SU-DHL-6 (cell line): ENCODE results near the gene HMMR.

Experiments used
- H2AFZ ChIP-seq: fragments of 200-600 bp; sonication (generic); 2 replicates; pipeline ENCODE4 v1.6.1; 2014; ENCODE audit warnings: low read depth, mild to moderate bottlenecking, moderate library complexity, mixed read lengths, antibody characterized with exemption, low read length; ENCODE audit not compliant: severe bottlenecking
- H3F3A ChIP-seq: fragments of 200-600 bp; shearing (Covaris generic); 2 replicates; pipeline ENCODE4 v1.6.0; 2016; ENCODE audit warnings: antibody characterized with exemption, mild to moderate bottlenecking; ENCODE audit not compliant: insufficient read depth
- H3K27ac ChIP-seq: fragments of 200-600 bp; sonication (generic); 2 replicates; pipeline ENCODE4 v1.5.1; 2016; ENCODE audit warnings: low read depth, mild to moderate bottlenecking, low read length, moderate library complexity, mixed read lengths
- H3K27me3 ChIP-seq: fragments of 200-600 bp; sonication (generic), shearing (Covaris generic); 2 replicates; pipeline ENCODE4 v1.6.0; 2014; ENCODE audit warnings: mild to moderate bottlenecking, low read length
- H3K36me3 ChIP-seq: fragments of 200-600 bp; sonication (generic); 2 replicates; pipeline ENCODE4 v1.6.1; 2014; ENCODE audit warnings: mild to moderate bottlenecking, low read length, mixed read lengths
- H3K4me2 ChIP-seq: fragments of 300-600, 200-600 bp; shearing (Covaris generic), sonication (generic); 2 replicates; pipeline ENCODE4 v1.6.0; 2014; ENCODE audit warnings: low read length, low read depth, mild to moderate bottlenecking; ENCODE audit not compliant: poor library complexity, severe bottlenecking
- H3K4me3 ChIP-seq: fragments of 200-600 bp; sonication (generic); 2 replicates; pipeline ENCODE4 v1.5.1; 2014; ENCODE audit warnings: antibody characterized with exemption, low read length, mild to moderate bottlenecking, mixed read lengths; ENCODE audit not compliant: insufficient read depth, poor library complexity, severe bottlenecking
- H3K79me2 ChIP-seq: fragments of 200-600 bp; sonication (generic); 2 replicates; pipeline ENCODE4 v1.6.1; 2014; ENCODE audit warnings: mild to moderate bottlenecking, low read length, moderate library complexity; ENCODE audit not compliant: insufficient read depth
- H3K9ac ChIP-seq: fragments of 200-600 bp; sonication (generic); 2 replicates; pipeline ENCODE4 v1.7.0; 2014; ENCODE audit warnings: mild to moderate bottlenecking, low read length
- H3K9me2 ChIP-seq: fragments of 200-600 bp; sonication (generic); replicated peaks from 2 replicates; pipeline ENCODE4 v1.6.1; 2014; ENCODE audit warnings: low read length; ENCODE audit not compliant: insufficient read depth
- H3K9me3 ChIP-seq: fragments of 200-600 bp; sonication (generic); 2 replicates; pipeline ENCODE4 v1.6.1; 2014; ENCODE audit warnings: low read length, mixed read lengths; ENCODE audit not compliant: insufficient read depth
- H4K20me1 ChIP-seq: fragments of 200-600 bp; sonication (generic); 2 replicates; pipeline ENCODE4 v1.6.1; 2014; ENCODE audit warnings: low read depth, mild to moderate bottlenecking, antibody characterized with exemption, low read length, moderate library complexity, mixed read lengths
- CTCF ChIP-seq: fragments of 200-600 bp; sonication (generic); IDR thresholded peaks from one replicate; pipeline ENCODE4 v1.5.1; 2017; ENCODE audit warnings: antibody characterized with exemption, mild to moderate bottlenecking, low read length, moderate library complexity; ENCODE audit not compliant: insufficient read depth, poor library complexity, severe bottlenecking
- EZH2phosphoT487 ChIP-seq: fragments of 200-600 bp; sonication (generic), shearing (Covaris generic); conservative IDR thresholded peaks from 2 replicates; pipeline ENCODE4 v1.6.1; 2018; ENCODE audit warnings: mild to moderate bottlenecking, antibody characterized with exemption, low read length, moderate library complexity, mixed read lengths

The HMMR gene

GRCh38 chr5:163531272-163531671, 70.8 kb downstream of the HMMR start:
- H3K9me2 ChIP-seq, result no peaks in the 10 kb centered on the region
- no peak overlapping the region for H3K4me2 ChIP-seq

GRCh38 chr5:163532171-163533084, 72.0 kb downstream of the HMMR start:
- no peak overlapping the region for H3K4me3 ChIP-seq
- no peaks in the 10 kb centered on the region for H3K36me3 ChIP-seq
- TF ChIP-seq CTCF, result no peak
- no peak for TF ChIP-seq EZH2phosphoT487
- H3K9me2 ChIP-seq, result no peaks in the 10 kb centered on the region
- H2AFZ ChIP-seq, result no peak overlapping the region
- no peak overlapping the region for H3K4me2 ChIP-seq
- no peaks in the 10 kb centered on the region for H3K79me2 ChIP-seq
- no peaks in the 10 kb centered on the region for H4K20me1 ChIP-seq
- no peaks in the 10 kb centered on the region for H3K27me3 ChIP-seq
- H3K27ac ChIP-seq, result no peak overlapping the region
- no peaks in the 10 kb centered on the region for H3K9me3 ChIP-seq
- H3F3A ChIP-seq, result no peaks in the 10 kb centered on the region
- H3K9ac ChIP-seq, result no peak overlapping the region

More at GRCh38 chr5:163531272-163531671, 70.8 kb downstream of the HMMR start:
- H2AFZ ChIP-seq, result no peak overlapping the region
- TF ChIP-seq CTCF, result no peak
- no peak for TF ChIP-seq EZH2phosphoT487
- no peaks in the 10 kb centered on the region for H3K9me3 ChIP-seq
- no peaks in the 10 kb centered on the region for H3K27me3 ChIP-seq
- H3K79me2 ChIP-seq, result no peaks in the 10 kb centered on the region
- H3K9ac ChIP-seq, result no peak overlapping the region
- no peaks in the 10 kb centered on the region for H4K20me1 ChIP-seq
- no peaks in the 10 kb centered on the region for H3K36me3 ChIP-seq
- H3K4me3 ChIP-seq, result no peak overlapping the region
- H3F3A ChIP-seq, result no peaks in the 10 kb centered on the region
- H3K27ac ChIP-seq, result no peak overlapping the region

- Histone ChIP-seq H3K9me3 (no peaks in the 10 kb centered on the region), H3K27ac (no peak overlapping the region)
These were observed 72.8 kb downstream of the HMMR start for GRCh38 chr5:163533223-163533622.

More at GRCh38 chr5:163533223-163533622, 72.8 kb downstream of the HMMR start:
- no peaks in the 10 kb centered on the region for H4K20me1 ChIP-seq
- H3K9me2 ChIP-seq, result no peaks in the 10 kb centered on the region
- no peaks in the 10 kb centered on the region for H3K36me3 ChIP-seq
- H3K79me2 ChIP-seq, result no peaks in the 10 kb centered on the region
- TF ChIP-seq CTCF, result no peak
- TF ChIP-seq EZH2phosphoT487, result no peak
- no peaks in the 10 kb centered on the region for H3F3A ChIP-seq
- no peak overlapping the region for H2AFZ ChIP-seq
- no peak overlapping the region for H3K9ac ChIP-seq
- no peak overlapping the region for H3K4me2 ChIP-seq
- no peaks in the 10 kb centered on the region for H3K27me3 ChIP-seq
- no peak overlapping the region for H3K4me3 ChIP-seq
